Stimulated activated naive CD8-positive, alpha-beta T cell treated with anti-CD3 and anti-CD28 coated beads, Interleukin-15, Interleukin-2, amounts not matched to agents 100 U/mL and 50 U/mL, for 24 hours (primary cell): ENCODE results near the gene ETNK1.
"Not testable (repeated sequence)": the region's sequence is repeated elsewhere in the genome, so short reads cannot be mapped to it uniquely, and the experiment has no call there.

Source experiments
- ATAC-seq: fragments of 150-1000 bp; cut with Tn5 transposase; one replicate; pipeline ENCODE4 v1.10.0; 2021
- DNase-seq: peaks from one replicate; pipeline ENCODE4 v3.0.0; 2021

Gene ETNK1, protein sequence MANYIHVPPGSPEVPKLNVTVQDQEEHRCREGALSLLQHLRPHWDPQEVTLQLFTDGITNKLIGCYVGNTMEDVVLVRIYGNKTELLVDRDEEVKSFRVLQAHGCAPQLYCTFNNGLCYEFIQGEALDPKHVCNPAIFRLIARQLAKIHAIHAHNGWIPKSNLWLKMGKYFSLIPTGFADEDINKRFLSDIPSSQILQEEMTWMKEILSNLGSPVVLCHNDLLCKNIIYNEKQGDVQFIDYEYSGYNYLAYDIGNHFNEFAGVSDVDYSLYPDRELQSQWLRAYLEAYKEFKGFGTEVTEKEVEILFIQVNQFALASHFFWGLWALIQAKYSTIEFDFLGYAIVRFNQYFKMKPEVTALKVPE

DNA sequence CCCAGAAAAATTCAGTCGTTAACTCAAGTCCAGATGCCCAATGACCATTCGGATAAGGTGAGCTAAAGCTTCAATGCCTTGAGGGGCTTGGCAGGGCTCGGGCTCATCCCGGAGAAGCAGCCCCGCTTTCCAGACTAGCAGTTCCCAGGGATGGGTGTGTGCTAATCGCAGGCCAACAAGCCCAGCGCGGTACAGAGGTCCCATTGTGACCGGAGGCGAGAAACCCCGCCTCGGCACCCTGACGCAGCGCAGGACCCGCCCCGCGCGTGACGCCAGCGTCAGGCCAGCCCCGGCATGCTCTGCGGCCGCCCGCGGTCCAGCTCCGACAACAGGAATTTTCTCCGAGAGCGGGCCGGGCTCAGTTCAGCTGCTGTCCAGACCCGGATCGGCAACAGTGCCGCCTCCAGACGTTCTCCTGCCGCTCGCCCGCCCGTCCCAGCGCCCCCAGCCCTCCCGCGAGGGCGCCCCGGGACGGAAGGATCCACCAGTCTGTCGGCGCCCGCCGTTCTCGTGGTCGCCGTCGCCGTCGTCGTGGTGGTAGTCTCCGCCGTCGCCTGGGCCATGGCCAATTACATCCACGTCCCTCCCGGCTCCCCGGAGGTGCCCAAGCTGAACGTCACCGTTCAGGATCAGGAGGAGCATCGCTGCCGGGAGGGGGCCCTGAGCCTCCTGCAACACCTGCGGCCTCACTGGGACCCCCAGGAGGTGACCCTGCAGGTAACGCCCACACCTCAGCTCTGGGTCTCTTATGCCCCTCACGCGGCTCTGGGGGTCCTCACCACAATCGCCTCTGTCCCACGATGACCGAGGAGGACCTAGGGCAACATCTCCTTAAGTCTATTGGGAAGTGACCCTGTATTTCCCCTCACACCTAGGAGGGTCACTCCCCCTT is at the start of gene ETNK1:
TSS of gene ETNK1 (plus strand) at position 302 of the 892 bp plus-strand sequence. CDS start at position 562, 260 bp downstream.
- peak; percentile 92 for DNase-seq

DNA sequence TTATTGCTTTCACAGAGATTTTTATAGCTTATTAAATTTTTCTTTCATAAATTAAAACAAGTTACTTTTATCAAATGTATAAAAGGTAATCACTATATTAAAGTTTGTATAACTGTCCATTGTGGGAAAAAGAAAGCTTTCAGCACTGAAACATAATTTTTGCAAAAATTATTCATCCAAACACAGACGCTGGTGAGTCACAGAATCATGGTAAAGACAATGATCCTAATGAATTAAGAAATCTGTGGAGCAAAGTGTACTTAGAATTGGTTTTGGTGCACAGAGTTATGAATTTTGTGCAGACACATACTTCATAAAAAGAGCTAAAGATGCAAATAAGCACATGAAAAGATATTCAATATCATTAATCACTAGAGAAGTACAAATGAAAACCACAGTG is 48.9 kb upstream of the ETNK1 start:
- DNase-seq (no peak), ATAC-seq (no peak)

More for the DNA sequence above, at the start of gene ETNK1:
- peak; percentile 99 for ATAC-seq

DNA sequence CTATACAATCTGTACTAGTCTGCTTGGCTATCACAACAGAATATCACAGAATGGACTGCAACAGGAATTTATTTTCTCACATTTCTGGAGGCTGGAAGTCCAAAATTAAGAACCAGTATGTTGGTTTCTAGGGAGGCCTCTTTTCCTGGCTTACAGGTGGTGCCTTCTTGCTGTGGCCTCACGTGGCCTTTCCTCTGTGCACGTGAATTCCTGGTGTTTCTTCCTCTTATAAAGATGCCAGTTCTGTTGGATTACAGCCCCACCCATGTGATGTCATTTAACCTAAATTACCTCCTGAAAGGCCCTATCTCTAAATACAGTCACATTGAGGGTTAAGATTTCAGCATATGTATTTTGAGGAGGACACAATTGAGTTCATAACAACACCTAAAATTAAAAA is 48.5 kb upstream of the ETNK1 start:
- DNase-seq (no peak), ATAC-seq (no peak)

DNA sequence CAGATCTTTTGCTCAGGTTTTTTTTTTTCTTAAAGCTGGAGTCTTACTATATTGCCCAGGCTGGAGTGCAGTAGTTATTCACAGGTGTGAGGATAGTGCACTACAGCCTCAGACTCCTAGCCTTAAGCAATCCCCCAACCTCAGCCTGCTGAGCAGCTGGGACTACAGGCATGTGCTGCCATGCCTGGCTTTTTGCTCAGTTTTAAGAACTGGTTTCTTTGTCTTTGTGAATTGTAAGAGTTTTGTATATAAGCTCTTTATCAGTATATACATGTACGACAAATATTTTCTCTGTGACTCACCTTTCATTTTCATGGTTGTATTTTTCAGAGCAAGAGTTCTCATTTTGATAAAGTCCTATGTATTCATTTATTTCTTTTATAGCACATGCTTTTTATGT is 47.3 kb upstream of the ETNK1 start:
- ATAC-seq: no peak
- DNase-seq: no peak

DNA sequence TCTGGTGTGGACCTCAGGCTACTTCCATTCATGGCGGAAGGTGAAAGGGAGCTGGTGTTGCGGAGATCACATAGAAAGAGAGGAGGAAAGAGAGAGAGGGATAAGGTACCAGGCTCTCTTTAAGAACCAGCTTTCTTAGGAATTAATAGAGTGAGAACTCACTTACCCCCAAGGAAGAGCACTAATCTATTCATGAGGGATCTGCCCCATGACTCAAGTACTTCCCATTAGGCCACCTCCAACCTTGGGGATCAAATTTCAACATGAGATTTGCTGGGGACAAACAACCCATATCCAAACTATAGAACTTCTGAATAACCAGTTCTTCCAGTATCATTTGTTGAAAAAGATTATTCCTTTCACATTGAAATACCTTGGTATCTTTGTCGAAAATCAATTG is 46.6 kb upstream of the ETNK1 start:
- ATAC-seq: no peak
- DNase-seq: no peak

DNA sequence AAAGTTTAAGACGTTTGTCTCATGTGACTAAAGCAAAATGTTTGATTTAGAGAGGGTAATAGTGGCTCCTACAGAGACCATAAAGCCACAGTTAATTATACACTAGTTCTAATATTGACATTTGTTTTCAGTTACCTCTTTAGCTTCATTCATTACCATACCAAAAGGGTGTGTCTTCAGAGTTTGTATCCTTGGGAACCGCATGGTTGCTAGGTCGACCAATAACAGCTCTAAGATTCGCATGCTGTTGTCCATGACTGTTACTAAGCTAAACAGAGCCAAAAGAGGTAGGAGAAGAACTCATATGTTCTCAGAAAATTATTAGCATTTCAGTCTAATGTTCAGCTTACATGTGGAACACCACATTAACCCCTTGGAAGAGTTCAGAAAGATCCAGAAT is 36.2 kb upstream of the ETNK1 start:
- DNase-seq (no peak), ATAC-seq (no peak)

DNA sequence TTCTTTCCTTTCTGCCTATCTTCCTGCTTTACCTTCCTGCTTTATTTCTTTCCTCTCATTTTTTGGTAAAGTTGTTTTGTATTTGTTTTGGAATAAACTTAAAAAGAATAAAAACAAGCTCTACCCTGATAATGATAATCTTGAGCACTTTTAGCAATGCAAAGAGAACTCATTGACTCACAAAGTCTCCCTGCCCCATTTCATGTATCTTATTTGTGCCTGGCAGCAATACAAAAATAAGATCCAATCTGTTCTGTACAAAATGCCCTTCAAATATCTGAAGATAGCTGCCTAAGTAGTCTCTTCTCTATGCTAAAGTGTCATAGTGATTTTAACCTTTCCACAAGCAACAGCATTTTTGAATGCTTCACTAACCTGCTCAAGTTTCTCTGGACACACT is 31.1 kb upstream of the ETNK1 start:
- ATAC-seq: no peak
- no peak for DNase-seq

DNA sequence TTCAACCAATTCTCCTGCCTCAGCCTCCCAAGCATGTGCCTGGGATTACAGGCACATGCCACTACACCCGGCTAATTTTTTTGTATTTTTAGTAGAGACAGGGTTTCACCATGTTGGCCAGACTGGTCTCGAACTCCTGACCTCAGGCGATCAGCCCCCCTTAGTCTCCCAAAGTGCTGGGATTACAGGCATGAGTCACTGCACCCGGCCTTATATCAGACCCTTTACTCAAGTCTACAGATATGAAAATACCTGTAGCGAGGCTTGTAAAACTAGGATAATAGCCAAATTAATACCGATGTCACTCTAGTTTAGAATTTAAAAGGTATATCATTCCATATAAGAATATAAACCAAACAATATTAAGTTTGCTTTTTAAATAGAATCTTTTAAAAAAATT is 27.4 kb upstream of the ETNK1 start:
- DNase-seq, ATAC-seq: not testable (repeated sequence)

DNA sequence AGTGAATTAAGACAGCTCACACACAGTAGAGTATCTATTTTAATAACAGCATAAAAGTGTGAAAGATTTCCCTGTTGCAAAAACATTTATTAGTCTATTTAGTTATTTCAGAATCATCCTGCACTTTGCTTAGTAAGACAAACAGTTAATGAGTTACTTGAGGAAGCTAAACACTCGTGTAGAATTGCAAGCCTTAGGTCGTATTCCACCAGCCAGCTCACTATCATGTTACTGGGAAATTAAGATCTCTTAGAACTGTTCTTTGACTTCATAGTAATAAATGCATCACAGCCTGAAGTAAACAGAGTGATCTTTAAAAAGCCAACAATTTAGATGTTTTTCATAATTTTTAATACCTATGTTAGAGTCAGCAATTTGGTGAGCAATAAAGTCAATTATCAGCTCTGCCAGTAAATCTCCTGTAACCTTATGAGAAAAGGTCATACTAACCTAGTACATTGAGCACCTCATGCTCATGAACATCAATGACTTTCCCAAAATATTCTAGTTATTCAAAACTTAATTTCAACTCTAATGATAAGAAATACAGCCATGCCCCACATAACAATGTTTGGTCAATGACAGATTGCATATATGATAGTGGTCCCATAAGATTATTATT is 26.7 kb upstream of the ETNK1 start:
- DNase-seq (no peak), ATAC-seq (no peak)

DNA sequence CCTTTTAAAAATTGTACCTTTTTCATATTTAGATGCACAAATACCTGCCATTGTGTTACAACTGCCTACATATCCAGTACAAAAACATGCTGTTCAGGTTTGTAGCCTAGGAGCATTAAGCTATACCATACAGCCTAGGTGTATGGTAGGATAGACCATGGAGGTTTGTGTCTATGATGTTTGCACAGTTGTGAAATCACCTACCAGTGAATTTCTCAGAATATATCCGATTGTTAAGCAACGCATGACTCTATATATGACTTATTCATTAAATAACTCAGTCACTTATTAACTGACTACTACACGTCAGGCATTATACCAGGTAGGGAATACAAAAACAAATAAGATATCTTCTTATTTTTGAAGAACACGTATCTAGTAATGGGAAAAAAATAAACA is 26.2 kb upstream of the ETNK1 start:
- DNase-seq (no peak), ATAC-seq (no peak)

DNA sequence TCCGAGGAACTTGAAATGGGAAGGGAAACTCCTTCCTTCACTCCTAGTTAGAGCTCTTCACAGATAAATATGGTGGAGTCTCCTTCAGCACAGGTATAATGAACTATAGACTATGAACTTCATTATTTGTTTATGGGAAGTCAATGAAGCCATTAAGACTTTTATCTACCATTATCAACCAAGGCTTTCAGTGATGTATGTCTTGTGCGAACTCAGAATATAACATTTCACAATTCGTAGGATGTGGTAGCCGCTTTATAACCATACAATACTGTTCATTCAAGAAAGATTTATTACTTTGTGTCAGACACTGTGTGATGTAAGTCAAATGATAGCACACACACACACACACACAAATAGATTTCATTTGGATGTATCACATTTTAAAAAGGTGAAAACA is 24.8 kb upstream of the ETNK1 start:
- DNase-seq: no peak
- ATAC-seq: no peak

DNA sequence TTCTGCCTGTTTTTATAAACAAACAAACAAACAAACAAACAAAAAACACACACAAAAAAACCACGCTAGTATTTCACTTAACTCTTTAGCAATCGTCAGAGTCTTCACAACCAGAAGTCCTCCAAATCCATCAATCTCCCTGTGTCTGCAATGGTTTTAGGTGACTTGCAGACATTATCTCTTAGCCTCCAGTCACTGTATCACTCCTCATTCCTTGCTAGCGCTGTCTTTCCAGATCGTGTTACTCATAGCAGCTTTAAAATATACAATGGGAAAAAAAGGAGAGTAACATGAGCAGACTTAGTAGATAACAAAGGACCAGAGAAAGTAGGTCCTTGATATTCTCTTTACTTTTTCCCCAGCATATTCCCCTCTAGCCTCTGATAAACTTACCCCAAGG is 15.5 kb upstream of the ETNK1 start:
- ATAC-seq: no peak
- DNase-seq: no peak

DNA sequence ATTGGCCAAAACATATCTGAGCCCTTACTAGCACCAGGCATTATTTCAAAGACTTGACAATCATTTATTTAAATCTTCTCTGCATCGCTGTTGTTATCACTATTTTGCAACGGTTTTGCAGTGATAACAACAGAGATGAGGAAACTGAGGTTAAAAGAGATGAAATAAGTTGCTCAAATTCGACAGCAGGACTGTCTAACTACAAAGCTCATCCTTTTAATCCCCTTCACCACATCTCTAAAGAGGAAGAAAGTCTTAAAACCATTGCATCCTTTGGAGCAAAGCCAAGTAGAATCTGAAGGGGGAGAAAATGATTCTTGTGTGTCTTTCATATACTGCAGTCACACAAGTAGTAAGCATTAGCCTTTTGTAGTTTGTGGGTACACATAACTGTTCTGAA is 14.8 kb upstream of the ETNK1 start:
- DNase-seq: no peak
- no peak for ATAC-seq

DNA sequence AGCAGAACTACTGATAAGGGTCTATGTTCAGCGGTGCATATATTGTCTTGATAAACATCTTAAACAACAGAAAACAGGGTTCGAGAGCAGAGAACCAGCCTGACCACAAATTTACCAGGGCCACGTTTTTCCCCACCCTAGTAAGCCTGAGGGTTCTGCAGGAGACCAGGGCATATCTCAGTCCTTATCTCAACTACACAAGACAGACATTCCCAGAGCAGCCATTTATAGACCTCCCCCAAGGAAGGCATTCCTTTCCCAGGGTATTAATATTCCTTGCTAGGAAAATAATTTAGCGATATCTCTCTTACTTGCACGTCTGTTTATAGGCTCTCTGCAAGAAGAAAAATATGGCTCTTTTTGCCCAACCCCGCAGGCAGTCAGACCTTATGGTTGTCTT is 12.1 kb upstream of the ETNK1 start:
- ATAC-seq, DNase-seq: not testable (repeated sequence)

DNA sequence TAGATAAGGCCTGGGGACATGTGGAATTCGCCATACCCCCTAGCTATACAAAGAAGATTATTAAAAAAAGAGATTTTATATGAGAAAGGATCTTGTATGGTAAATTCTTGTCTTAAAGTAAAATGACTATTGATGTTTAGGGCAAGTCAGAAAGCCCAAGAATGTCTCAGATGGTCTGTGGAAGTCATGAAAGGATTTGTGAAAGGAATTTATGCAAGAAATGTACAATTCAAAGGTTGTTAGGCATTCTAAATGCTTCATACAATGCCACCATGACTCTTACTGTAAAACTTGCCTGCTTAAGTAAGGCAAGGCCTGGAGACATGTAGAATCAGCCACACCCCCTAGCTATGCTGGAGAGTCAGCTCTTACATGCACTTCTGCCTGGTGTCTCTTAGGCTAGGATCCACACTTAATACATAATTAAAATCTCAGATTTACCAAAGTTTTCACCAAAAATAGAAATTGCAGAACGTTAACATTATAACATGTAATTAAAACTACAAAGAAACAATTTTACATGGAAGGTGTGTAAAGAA is 8.9 kb upstream of the ETNK1 start:
- ATAC-seq: no peak
- no peak for DNase-seq

DNA sequence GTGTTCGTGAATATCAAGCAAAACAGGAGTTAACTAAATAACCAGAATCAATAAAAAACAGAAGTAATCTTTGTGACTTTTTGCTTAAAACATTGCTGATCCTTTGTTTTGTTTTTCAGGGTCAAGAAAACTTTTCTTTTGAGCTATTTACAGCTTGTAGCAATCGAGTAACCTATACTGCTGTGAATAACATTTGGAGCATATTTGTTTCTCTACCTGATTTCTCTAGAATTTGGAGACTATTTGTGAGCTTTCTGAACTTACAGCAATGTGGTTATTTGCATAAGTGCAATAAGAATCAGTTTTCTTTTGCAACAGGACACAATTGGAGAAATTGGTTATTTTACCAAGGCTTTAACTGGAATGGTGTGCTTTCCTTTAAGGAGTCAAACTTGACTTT is 7.3 kb upstream of the ETNK1 start:
- ATAC-seq (no peak), DNase-seq (no peak)

DNA sequence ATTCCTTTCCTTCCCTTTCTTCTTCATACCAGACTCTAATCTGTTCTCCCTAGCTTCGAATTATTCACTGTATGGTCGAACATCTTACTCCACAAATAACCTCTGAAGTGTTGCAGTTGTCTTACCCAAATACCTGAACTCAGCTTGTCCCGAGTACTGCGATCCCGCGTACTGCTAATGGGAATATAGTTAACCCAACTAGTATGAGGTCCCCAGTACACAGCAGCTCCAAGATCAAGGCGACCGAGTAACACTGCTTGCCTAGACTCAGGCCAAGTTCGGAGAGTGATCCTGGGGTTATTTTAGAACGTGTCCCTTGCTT is 462 bp upstream of the ETNK1 start:
- ATAC-seq (no peak), DNase-seq (no peak)

DNA sequence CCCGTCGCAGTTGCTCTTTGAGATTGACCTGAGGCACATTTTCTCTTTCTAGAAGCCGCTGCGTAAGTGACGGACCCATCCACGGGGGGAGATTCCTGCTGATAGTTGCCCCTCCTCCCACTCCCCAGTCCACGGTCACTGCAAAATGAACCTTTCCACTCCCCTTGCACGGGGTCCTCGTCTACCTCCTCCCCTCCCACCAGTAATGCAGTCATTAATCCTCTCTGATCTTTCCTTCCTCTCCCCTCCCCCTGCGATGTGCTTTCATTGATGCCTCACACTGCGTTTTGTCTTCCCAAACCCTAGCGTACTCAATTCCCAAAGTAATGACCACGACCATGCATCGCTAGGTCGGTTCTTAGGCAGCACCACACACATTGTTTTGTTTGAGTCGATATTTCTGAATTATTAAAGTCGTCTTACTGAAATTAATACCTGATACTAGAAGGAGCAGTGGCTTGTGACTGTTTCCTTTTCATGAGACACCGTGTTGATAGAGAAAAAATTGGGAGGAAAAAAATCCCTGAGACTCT is 857 bp downstream of the ETNK1 start:
- ATAC-seq: peak; percentile 11
- DNase-seq: peak; percentile 27

DNA sequence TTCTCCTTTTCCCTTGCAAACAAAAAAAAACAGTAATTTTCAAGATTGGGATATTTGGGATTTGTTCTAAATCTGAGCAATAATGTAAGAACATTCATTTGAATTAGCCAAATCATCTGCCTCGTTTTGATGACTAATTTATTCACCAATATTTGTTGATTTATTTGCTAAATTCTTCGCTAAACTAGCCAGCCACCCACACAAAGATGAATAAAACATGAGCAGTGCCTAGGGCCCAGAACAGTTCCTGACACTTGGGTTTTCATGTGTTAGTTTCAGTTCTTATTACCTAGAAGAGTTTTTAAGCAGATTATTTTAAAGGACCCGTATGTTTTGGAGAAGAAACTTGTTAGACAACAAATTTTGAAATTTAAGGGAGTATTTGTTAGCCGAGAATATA is 1.4 kb downstream of the ETNK1 start:
- ATAC-seq (peak; percentile 30), DNase-seq (peak; percentile 7)

DNA sequence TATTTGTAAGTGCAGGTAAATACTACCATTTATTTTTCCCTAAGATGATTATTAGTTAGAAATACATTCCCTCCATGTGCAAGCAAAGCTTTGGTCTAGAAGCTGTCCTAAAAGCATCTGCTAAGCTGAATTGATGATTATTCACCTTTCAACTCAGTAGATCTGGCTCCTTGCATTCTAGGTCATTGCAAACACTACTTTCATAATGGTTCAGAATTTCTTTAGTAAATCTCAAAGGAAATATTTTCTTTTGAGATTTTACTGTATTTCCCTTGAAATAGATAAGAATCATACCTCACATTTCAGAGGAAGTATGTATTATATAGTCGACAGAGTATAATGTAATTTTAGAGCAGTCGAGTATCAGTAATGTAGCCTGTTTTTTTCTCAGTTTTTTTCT is 2.4 kb downstream of the ETNK1 start:
- DNase-seq (no peak), ATAC-seq (no peak)

DNA sequence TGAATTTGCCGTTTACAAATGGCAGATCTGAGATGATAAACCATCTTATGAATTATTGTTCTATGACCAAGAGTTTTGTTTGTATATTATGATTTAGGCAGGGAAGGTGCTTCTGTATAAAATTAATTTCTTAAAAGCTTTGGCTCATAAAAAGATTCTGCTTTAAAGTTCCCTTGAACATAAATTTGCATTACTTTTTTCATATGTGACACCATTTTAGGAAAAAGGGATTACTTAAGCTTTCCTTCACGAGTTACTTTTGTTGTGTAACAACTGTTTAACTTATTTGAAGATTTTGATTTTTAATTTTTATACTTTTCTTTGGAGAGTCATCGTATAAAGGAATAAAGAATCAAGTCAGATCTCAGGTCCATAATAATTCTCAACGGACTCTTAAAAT is 3.3 kb downstream of the ETNK1 start:
- DNase-seq: no peak
- no peak for ATAC-seq

DNA sequence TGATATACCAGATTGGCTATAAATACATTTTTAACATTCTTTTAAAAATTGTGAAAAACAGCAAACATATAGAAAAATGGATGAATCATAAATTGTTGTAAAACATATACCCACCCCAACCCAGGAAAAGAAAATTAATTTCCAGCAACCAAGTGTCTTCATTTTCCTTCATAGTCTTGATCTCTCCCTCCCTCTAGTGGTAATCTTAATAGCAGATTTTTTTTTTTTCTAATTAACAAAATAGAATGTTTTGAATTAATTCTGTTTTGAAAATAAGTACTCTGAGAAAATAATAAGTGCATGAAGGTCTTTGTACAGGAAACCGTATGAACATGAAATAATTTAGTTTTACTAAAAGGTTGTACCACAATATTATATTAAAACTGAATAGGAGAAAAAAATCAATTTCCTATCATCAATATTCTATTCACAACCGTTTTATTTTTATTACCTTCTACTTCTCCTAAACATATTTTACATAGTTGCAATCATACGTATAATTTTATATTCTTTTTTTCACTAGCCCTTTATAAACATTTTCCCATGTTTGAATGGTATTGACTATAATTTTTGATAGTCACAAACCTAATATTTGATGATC is 7.0 kb downstream of the ETNK1 start:
- DNase-seq: no peak
- ATAC-seq: no peak
